ENCODE measurements around the gene PIP4K2C.
"Not testable (repeated sequence)": the region's sequence is repeated elsewhere in the genome, so short reads cannot be mapped to it uniquely, and the experiment has no call there.

PIP4K2C gene

DNA sequence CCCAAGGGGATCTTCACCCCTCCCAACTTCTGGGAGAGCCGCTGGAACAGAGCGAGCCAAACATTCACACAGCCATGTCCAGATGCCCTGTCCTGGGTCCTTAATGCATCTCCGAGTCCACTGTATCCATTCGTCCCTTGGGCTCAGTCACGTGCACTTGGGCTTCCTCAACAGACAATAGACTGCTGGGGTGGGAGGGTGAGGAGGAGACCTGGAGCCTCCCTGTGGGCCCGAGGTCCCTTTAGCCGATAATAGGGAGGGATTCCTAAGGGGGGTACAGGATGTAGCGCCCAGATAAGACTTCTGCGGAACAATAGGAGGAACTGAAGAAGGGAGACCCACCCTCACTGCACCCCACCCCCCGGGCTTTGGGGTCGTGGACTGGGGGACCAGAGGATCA, 26.9 kb downstream of the PIP4K2C start:
- H3K4me3 ChIP-seq (ENCODE audit: low read length), result no peak overlapping the region

DNA sequence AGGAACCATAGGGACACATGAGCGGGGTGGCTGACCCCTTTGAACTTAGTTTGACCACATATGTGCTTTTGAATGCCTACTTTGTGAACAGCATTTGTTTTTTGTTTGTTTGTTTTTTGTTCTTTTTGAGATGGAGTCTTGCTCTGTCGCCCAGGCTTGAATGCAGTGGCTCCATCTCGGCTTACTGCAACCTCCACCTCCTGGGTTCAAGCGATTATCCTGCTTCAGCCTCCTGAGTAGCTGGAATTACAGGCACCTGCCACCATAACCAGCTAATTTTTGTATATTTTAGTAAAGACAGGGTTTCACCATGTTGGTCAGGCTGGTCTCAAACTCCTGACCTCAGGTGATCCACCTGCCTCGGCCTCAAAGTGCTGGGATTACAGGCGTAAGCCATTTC, 27.4 kb downstream of the PIP4K2C start:
- H3K4me3 ChIP-seq (ENCODE audit: low read length), result not testable (repeated sequence)

More for the DNA sequence above, 26.9 kb downstream of the PIP4K2C start:
- DNase-seq (ENCODE audit: low read depth, low spot score), result no peak

DNA sequence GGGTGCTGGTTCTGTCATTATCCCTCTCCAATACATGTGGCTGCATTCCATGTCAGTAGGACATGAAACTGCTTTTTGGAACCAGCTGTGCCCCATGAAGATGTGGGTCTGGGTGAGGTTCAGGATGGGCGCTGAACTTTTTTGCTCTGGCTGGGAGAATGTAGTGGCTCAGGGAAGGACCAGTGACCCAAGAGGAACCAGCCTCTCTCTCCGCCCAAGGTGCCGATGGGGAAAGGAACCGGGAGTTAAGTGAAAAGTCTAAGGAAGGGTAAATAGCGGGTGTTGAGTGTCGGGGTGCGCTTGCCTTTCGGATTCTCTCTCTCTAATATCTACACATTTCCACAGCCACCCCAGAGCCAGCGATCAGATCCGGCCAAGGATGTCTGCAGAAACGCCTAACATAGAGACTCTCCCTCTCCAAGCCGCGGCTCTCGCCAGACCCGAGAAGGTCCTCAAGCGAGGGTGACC, 28.0 kb downstream of the PIP4K2C start:
- H3K4me3 ChIP-seq (ENCODE audit: low read length), result no peak overlapping the region
- DNase-seq (ENCODE audit: low read depth, low spot score), result no peak

More for the DNA sequence above, 27.4 kb downstream of the PIP4K2C start:
- DNase-seq (ENCODE audit: low read depth, low spot score), result not testable (repeated sequence)

- H3K4me3 ChIP-seq (ENCODE audit: low read length), result no peak overlapping the region
- DNase-seq (ENCODE audit: low read depth, low spot score), result no peak
These were observed 28.6 kb downstream of the PIP4K2C start for GRCh38 chr12:57619434-57620244.

DNA sequence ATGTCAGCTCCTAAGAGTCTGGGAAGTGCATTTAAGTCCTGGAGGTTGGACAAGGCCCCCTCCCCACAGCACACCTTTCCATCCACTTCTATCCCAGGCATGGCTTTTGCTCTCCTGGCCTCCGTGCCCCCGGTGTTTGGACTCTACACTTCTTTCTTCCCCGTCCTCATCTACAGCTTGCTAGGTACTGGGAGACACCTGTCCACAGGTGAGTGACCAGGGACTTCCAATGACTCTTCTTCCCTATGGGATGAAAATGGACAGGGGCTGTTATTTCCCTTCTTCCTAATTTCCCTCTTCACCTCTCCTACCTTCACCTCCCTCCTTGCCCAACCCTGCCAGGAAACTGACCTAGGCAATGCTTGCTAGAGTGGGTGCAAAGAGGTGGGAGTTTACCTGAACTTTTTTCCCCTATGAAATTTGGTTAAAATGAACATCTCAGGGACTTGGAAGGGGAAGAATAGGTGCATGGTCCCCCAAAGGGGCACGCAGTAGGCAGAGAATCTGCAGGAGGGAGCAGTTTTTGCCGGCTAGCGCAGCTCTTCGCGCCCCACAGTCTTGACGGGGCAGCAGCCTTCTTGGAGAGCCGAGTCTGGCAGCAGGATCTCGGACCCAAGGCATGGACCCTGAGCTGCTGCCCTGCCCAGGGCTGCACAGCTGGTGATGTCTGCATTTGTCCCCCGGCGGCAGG, 29.4 kb downstream of the PIP4K2C start:
- H3K4me3 ChIP-seq (ENCODE audit: low read length), result no peak overlapping the region
- no peak for DNase-seq (ENCODE audit: low read depth, low spot score)

DNA sequence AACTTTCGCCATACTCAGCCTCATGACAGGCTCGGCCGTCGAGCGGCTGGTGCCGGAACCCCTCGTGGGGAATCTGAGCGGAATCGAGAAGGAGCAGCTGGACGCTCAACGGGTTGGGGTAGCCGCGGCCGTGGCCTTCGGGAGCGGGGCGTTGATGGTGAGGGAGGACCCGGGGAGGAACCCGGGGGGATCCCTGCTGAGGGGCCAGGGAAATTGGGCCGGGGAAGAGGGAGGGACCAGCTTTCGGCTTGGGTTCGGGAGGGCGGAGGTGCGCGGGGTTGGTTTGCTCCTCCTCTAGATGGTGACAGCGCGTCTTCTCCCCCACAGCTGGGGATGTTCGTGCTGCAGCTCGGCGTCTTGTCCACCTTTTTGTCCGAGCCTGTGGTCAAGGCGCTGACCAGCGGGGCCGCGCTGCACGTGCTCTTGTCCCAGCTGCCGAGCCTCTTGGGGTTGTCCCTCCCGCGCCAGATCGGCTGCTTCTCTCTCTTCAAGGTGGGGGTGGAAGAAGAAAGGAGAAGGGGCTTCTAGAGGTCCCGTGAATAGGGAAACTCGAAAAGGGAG, 30.0 kb downstream of the PIP4K2C start:
- H3K4me3 ChIP-seq (ENCODE audit: low read length), result peak overlapping the region; percentile 27
- DNase-seq (ENCODE audit: low read depth, low spot score), result no peak

DNA sequence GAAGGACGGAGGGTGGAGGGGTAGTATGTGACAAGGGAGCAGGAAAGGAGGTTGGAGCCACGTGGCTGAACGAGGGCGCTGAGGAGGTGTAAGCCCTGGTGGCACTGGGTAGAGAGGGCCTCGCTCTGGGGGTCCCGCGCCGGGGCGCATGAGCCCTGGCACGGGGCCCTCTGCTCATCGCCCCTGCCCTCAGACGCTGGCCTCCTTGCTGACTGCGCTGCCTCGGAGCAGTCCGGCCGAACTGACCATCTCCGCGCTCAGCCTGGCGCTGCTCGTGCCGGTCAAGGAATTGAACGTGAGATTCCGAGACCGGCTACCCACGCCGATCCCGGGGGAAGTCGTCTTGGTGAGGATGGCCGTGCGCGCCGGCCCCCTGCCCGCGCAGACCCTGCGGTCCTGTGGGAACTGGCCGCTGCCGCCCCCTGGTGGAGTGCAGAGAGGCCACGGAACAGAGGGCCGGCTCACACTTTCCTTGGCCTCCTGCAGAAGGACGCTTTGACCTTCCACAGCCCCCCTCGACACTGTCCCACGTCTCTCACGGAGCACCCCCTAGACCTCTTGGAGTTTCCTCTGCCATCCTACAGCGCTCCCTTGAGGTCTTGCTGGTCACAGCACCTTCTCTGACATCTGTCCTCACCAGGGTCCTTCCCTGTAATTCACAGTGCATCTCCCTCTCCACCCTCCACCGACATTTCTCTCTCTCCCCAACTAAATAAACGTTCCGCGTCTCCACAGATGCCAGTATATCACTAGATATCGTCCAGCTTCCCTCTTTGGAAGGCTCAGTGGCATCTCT, 30.7 kb downstream of the PIP4K2C start:
- peak overlapping the region; percentile 27 for H3K4me3 ChIP-seq (ENCODE audit: low read length)
- DNase-seq (ENCODE audit: low read depth, low spot score), result no peak

DNA sequence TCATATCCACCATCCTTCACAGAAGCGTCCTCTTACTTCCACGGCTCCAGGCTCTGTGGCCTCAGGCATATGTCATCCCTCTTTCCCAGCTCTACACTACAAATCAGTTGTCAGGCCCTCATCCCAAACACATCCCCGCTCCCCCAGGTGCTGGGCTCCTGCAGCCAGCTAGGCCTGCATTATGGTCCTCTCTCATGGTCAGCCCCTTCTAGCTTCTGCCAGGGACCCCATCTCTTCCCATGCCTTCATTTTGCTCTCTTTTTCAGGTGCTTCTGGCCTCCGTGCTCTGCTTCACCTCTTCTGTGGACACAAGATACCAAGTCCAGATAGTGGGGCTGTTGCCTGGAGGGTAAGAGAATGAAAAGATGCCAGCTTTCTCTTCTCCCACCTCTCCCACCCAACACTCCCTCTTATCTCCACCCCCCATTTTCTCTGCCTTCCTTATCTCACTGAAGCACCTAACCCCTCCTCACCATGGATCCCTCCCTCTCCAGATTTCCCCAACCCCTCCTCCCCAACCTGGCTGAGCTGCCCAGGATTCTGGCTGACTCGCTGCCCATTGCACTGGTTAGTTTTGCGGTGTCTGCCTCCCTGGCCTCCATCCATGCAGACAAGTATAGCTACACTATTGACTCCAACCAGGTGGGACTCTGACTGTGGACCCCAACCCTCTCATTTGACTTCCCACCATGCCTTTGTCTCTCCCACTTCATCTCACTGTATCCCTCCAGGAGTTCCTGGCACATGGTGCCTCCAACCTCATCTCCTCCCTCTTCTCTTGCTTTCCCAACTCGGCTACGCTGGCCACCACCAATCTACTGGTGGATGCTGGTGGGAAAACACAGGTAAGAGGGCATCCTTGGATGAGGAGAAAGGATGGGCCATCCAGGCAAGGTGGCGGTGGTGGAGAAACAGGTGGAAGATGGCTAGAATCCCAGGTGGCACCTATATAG, 31.6 kb downstream of the PIP4K2C start:
- DNase-seq (ENCODE audit: low read depth, low spot score), result no peak
- no peak overlapping the region for H3K4me3 ChIP-seq (ENCODE audit: low read length)

DNA sequence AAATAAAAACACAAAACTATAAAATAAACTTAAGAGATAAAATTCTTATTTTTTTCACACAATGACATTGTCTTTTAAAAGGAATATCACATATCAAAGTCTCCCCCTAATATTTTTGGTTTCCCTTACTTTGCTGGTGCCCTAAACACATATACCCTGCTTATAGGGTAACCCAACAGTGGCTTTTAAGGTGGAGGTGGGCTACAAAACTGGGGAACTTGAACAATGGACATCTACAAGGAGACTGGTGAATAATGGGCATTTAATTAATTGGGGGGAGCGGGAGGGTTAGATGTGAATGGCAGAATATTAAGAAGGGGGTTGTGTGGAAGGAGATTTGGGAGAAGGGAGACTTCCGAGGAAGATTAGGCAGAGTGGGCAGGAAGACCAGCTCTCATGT, 32.4 kb downstream of the PIP4K2C start:
- no peak for DNase-seq (ENCODE audit: low read depth, low spot score)
- H3K4me3 ChIP-seq (ENCODE audit: low read length), result no peak overlapping the region

DNA sequence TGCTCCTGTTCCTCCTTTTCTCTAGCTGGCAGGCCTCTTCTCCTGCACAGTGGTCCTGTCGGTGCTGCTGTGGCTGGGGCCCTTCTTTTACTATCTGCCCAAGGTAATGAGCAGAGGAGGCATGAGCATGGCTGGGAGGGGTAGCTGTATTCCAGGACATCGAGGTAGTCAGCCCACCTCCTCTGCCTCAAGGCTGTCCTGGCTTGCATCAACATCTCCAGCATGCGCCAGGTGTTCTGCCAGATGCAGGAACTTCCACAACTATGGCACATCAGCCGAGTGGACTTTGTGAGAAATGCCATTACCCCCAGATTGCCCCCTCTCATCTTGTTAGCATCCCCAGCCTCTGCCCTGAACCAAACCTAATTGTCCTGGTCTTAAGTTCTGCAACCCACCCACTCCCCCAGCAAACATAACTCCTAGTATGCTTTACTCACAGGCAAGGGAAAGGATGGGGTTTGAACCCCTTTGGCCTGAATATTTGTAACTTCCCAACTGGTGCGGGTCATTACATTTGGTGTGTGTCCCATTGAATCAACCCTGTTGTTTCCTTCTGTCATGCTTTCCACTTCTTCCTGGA, 32.9 kb downstream of the PIP4K2C start:
- no peak for DNase-seq (ENCODE audit: low read depth, low spot score)
- no peak overlapping the region for H3K4me3 ChIP-seq (ENCODE audit: low read length)

GRCh38 chr12:57624441-57625220, 33.6 kb downstream of the PIP4K2C start:
- H3K4me3 ChIP-seq (ENCODE audit: low read length), result no peak overlapping the region
- DNase-seq (ENCODE audit: low read depth, low spot score), result no peak

DNA sequence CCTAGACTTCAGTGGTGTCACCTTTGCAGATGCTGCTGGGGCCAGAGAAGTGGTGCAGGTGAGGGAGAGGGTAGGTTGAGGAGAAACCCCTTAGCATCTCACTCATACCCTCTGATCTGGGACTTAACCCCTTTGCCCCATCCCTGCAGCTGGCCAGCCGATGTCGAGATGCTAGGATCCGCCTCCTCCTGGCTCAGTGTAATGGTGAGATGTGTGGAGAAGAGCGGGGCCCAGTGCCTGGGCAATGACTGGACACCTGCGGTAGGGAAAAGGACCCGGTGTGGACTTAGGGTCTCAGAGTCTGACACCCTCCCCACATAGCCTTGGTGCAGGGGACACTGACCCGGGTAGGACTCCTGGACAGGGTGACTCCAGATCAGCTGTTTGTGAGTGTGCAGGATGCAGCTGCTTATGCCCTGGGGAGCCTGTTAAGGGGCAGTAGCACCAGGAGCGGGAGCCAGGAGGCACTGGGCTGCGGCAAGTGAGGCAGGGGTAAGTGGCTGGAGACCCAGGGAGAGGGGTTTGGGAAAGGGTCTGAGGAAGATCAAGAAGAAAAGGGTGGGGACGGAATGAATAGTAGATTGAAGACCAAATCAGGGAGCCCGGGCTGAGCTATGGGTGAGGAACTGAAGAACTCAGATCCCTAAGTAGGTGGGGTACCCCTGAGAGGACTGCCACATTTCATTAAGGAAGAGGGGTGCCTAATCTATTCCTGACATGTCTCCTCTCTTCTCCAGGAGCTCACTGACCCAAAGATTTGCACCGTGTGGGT, 34.5 kb downstream of the PIP4K2C start:
- H3K4me3 ChIP-seq (ENCODE audit: low read length), result no peak overlapping the region
- DNase-seq (ENCODE audit: low read depth, low spot score), result no peak

DNA sequence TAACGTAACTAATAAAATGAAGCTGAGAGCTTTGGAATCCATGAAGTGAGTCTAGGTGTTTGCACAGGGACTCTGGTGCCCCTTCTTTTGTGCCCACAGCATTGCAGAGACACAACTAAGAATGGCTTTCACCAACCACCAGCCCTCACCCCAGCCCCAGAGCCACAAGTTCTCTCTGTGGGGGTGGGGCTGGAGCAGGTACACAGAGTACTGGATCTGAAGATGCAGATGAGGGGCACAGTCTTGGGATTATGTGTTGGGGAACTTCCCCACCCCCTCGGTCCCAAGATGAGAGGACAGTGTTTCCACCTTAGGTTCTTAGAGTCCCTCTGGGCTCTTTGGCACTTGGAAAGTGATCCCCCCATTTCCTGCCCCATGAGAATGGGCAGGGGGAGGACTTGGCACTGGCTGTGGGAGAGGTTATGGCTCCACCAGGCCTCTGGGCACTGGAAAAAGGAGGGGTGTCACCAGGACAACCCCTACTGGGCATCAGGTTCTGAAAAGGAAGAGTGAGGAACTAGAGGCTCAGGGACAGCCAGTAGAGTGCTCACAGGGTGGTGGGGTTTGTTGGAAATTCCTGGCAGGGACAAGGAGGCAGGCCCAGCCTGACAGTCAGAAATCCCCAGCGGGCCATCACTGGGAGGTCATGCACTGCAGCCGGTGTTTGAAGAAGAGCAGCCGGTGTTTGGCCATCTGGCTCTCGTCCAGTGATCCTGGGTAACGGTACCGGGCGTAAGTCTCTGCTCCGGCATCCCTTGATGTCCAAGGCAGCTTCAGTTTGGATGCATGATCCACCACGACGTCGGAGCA, 35.3 kb downstream of the PIP4K2C start:
- no peak overlapping the region for H3K4me3 ChIP-seq (ENCODE audit: low read length)
- DNase-seq (ENCODE audit: low read depth, low spot score), result no peak

- H3K4me3 ChIP-seq (ENCODE audit: low read length), result no peak overlapping the region
- no peak for DNase-seq (ENCODE audit: low read depth, low spot score)
These were observed 36.0 kb downstream of the PIP4K2C start for GRCh38 chr12:57626921-57627445.

GRCh38 chr12:57627501-57628279, 36.7 kb downstream of the PIP4K2C start:
- DNase-seq (ENCODE audit: low read depth, low spot score), result no peak
- H3K4me3 ChIP-seq (ENCODE audit: low read length), result no peak overlapping the region
